NB4 (cell line): Measurements from ENCODE around the gene TNFSF8.
A peak's percentile ranks its signal among the peaks of the same experiment; 100 is the strongest.

Experiments
- DNase-seq: peaks from one replicate; pipeline ENCODE4 v3.0.0; 2010; ENCODE audit warnings: low read depth
- H3K4me3 ChIP-seq: one replicate; pipeline ENCODE4 v1.5.1; 2011; ENCODE audit warnings: mild to moderate bottlenecking, low read depth, low read length, moderate library complexity
- MYC ChIP-seq: IDR thresholded peaks from 2 replicates; pipeline ENCODE4 v1.6.1; 2011; ENCODE audit warnings: low read depth, low read length
- POLR2A ChIP-seq: IDR thresholded peaks from 2 replicates; pipeline ENCODE4 v1.6.1; 2011; ENCODE audit warnings: mild to moderate bottlenecking; ENCODE audit not compliant: insufficient read length; ENCODE audit errors: extremely low read depth
- TF ChIP-seq, protein P1 (sequence below): IDR thresholded peaks from one replicate; pipeline ENCODE4 v1.5.1; 2012; ENCODE audit warnings: low read depth, low read length
- TF ChIP-seq, protein P2 (sequence below): IDR thresholded peaks from 2 replicates; pipeline ENCODE4 v1.6.1; 2011; ENCODE audit warnings: low read depth, low read length

Gene TNFSF8

DNA sequence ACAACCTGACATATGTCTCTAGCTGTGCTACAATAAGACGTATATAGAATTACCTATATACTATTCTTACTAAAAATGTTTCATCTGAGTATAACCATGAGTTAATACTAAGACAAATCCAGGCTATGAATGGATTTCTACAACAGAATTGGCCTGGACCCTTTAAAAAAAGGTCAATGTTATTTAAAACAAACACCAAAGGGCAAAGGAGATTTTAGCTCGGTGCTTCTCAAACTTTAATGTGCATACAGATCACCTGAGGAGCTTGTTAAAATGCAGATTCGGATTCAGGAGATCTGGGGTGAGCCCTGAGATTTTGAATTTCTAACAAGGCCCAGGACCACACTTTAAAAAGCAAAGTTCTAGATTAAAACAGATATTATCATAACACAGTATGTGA, 6.5 kb downstream of the TNFSF8 start:
- TF ChIP-seq, protein P1, sequence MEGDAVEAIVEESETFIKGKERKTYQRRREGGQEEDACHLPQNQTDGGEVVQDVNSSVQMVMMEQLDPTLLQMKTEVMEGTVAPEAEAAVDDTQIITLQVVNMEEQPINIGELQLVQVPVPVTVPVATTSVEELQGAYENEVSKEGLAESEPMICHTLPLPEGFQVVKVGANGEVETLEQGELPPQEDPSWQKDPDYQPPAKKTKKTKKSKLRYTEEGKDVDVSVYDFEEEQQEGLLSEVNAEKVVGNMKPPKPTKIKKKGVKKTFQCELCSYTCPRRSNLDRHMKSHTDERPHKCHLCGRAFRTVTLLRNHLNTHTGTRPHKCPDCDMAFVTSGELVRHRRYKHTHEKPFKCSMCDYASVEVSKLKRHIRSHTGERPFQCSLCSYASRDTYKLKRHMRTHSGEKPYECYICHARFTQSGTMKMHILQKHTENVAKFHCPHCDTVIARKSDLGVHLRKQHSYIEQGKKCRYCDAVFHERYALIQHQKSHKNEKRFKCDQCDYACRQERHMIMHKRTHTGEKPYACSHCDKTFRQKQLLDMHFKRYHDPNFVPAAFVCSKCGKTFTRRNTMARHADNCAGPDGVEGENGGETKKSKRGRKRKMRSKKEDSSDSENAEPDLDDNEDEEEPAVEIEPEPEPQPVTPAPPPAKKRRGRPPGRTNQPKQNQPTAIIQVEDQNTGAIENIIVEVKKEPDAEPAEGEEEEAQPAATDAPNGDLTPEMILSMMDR, result no peak
- TF ChIP-seq POLR2A (no peak), MYC (no peak)
- TF ChIP-seq, protein P2, sequence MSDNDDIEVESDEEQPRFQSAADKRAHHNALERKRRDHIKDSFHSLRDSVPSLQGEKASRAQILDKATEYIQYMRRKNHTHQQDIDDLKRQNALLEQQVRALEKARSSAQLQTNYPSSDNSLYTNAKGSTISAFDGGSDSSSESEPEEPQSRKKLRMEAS, result no peak
- H3K4me3 ChIP-seq, result no peak overlapping the region

DNA sequence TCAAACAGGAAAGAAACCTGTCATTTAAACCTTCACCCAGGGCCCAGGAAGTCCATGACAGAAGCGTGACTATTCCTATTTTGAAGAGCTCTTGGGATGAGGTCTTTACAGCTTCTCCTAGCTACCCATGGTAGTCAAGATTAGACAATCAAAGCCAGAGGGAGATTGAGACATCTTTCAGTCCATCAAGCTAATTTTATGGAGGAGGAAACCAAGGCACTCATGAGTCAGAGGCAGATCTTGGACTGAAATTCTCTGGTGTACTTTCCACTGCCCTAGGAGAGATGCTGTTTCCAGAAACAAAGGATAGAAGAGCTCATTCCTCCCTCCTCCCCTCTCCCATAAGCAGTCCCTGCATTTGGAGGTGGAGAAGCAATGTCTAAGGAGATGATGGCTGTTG, 9.2 kb downstream of the TNFSF8 start:
- peak; percentile 16 for DNase-seq
- no peak overlapping the region for H3K4me3 ChIP-seq
- TF ChIP-seq MYC (no peak), POLR2A (no peak)
- TF ChIP-seq, protein P1, result no peak
- TF ChIP-seq, protein P2, result no peak

More for the DNA sequence above, 6.5 kb downstream of the TNFSF8 start:
- no peak for DNase-seq

DNA sequence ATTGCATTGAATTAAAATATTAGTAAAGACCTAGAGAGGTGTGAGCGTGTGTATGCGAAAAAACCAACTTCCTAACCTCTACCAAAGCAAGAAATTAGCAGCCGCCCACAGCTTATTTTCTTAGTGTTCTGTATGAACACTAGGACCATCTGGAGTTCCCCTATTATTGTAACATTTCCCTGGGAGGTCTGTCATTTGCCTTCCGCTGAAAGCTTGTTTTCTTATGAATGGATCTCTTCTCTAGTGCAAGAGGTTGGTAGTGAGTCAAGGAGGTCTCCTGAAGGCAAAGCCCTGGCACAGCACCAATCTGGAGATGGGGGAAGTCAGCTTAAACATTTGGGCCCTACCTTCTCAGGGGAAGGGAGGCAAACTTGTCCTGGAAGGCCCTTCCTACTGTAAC, 10.8 kb downstream of the TNFSF8 start:
- TF ChIP-seq MYC (no peak), POLR2A (no peak)
- TF ChIP-seq, protein P2, result no peak
- TF ChIP-seq, protein P1, result no peak
- no peak for DNase-seq
- H3K4me3 ChIP-seq, result no peak overlapping the region

DNA sequence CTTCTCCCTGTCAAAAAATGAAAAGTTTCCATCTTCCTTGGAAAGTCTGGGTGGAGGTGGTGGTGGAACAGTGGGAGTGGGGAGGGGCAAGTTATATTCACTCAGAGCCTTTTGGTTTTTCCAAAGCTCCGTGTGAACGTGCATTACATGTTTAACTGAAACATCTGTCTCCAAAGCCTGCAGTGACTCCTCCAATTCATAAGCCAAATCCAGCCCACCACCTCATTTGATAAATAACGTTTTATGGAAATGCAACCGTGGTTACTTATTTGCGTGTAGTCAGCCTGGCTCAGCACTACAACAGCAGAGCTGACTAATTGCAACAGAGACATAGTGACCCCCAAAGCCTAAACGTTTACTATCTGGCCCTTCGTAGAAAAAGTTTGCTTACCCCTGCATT, 13.9 kb downstream of the TNFSF8 start:
- no peak for DNase-seq
- H3K4me3 ChIP-seq, result no peak overlapping the region
- TF ChIP-seq POLR2A, result no peak
- TF ChIP-seq, protein P2, result no peak
- no peak for TF ChIP-seq MYC
- TF ChIP-seq, protein P1, result no peak

DNA sequence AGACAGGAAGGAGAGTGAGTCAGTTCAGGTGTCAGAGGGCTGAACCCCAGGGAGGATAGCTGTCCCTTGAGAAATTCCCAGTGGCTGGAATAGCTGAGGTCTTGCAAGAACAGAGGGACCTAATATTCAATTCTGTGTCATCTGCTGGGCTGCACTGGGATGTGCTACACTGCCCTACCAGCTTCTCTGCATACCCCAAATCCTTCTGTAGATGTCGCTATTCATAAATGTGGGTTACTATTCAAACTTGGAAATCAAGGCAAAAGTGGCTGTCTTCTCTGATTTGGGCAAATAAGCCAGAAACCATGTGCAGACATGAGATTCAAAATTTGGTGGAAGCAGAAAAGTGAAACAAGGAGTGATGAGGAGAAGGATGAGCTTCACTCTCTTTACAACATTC, 16.3 kb downstream of the TNFSF8 start:
- DNase-seq, result peak; percentile 34
- TF ChIP-seq POLR2A (no peak), MYC (no peak)
- TF ChIP-seq, protein P2, result no peak
- TF ChIP-seq, protein P1, result peak; percentile 36

DNA sequence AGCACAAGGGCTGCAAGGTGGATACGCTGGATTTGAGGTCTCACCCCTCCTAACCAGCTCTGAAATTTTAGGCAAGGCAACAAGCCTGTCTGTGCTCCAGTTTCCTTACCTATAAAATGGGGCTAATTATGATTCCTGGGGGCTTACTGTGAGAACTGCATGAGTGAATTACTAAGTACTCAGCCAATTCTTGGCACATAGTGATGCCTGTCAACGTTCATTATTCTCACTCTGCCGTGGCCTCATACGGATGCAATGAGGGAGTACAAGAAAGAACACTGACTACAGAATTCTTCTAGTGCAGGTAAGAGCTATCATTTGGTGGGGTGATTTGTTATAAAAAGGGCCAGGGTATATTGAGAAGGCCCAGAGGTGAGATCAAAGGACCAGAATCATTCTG, 16.7 kb downstream of the TNFSF8 start:
- DNase-seq, result no peak
- H3K4me3 ChIP-seq, result no peak overlapping the region
- TF ChIP-seq MYC, result no peak
- TF ChIP-seq, protein P2, result no peak

More for the DNA sequence above, 16.3 kb downstream of the TNFSF8 start:
- no peak overlapping the region for H3K4me3 ChIP-seq
